SW480 (cell line): ENCODE measurements around the gene MS4A4E.
"Not testable (repeated sequence)": the region's sequence is repeated elsewhere in the genome, so short reads cannot be mapped to it uniquely, and the experiment has no call there.

Experiments
- DNase-seq: peaks from one replicate; pipeline ENCODE4 v3.0.0-alpha.2; 2016; ENCODE audit warnings: low spot score

Gene MS4A4E

GRCh38 chr11:60221181-60221580, 21.8 kb downstream of the MS4A4E start:
- DNase-seq = no peak

- no peak for DNase-seq
These were observed 28.6 kb downstream of the MS4A4E start for GRCh38 chr11:60214386-60214785.

GRCh38 chr11:60211206-60211605, 31.7 kb downstream of the MS4A4E start:
- no peak for DNase-seq

DNA sequence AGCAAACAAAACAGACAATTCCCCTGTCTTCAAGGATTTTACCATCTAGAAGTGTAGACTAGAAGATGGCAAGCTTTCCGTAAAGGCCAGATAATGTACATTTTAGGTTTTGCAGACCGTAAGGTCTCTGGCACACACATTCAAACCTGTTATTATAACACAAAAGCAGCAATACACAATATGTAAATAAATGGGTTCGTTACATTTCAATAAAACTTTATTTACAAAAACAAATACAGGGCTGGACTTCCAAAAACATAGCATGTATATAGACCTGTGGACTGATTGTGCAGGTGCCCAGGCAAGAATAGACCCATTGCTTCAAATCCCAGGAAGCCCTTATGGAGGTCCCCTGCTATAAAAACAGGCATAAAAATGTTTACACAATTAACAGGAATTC, 33.0 kb downstream of the MS4A4E start:
- no peak for DNase-seq

DNA sequence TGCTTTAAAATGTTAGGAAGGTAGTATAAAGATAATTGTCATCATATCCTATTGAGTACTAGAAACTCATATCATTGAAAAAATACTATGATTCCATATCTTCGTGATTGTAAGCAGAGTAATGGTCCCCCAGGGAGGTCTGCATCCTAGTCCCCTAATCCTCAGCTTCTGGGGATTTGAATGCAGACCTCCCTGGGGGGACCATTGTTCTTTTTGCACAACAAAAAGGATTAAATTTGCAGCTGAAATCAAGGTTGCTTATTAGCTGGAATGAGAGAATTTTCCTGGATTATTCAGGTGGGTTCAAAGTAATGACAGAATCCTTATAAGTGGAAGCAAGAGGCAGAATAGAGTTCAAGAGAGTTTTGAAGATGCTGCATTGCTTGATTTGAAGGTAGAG, 34.0 kb downstream of the MS4A4E start:
- DNase-seq = no peak

DNA sequence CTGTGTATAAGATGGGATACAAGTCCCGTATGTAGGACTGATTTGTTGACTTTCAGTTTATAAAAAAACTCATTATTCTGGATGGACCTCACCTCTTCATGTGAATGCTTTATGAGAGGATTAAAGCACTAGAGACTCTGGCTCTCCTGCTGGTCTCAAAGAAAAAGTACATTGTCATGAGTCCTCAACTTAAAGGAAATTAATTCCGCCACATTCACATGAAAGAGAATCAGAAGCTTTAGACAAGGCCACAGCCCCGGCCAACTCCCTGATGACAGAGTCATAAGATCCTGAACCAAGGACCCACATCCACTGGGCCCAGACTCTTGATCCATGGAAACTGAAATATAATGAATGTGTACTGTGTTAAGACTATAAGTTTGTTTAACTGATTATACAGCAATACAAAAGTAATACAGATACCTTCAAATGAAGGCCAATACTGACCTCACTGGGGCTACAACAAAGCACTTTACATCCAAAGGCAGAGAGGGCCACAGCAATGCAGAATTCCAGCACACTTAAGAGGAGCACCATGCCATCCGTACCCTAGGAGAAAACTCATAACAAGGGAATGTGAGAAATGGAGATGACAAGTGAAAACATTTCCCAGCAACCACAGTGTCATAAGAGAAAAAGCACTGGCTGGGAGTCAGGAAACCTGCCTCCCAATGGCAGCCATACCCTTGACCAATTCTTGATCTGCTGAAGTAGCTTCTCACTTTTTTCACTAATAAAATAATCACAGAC, 34.6 kb downstream of the MS4A4E start:
- no peak for DNase-seq

DNA sequence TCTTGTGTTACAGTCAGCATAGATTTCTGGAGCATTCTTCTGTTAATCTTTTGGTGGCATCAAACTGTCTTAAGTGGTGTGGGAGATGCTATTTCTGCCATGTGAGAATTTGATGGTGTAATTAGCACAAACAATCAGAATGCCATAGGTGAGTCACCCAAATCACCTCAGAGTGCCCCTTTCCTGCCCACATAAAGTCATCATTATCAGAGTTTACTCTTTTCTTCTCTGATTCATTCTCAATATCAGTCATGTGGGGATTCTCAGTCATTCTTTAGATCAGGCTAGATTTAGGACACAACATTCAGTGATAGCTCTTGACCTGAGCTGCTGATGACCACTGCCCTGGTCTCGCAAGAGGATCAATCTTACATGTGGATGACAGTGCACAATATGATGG, 36.3 kb downstream of the MS4A4E start:
- DNase-seq = no peak

GRCh38 chr11:60204922-60205321, 38.0 kb downstream of the MS4A4E start:
- no peak for DNase-seq

- not testable (repeated sequence) for DNase-seq
These were observed 41.6 kb downstream of the MS4A4E start for GRCh38 chr11:60201334-60201733.

GRCh38 chr11:60197442-60197841, 45.5 kb downstream of the MS4A4E start:
- no peak for DNase-seq

- DNase-seq = no peak
These were observed 47.0 kb downstream of the MS4A4E start for GRCh38 chr11:60195923-60196368.

GRCh38 chr11:60194511-60194910, 48.4 kb downstream of the MS4A4E start:
- no peak for DNase-seq

- peak; percentile 57 for DNase-seq
These were observed 49.1 kb downstream of the MS4A4E start for GRCh38 chr11:60193687-60194433.

DNA sequence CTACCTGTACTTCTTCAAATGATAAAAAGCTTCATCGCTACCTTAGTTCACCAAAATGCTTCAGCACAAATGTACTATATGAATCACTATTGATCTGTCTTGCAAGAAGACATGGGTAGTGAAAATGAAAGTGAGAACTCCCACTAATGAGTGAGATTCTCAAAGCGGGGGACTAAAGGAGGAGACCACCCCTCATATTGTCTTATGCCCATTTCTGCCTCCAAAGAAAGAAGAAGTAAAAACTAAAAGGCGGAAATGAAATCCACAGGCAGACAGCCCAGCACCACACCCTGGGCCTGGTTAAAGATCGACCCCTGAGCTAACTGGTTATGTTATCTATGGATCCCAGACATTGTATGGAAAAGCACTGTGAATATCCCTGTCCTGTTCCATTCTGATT, 50.4 kb downstream of the MS4A4E start:
- not testable (repeated sequence) for DNase-seq

- not testable (repeated sequence) for DNase-seq
These were observed 54.5 kb downstream of the MS4A4E start for GRCh38 chr11:60188481-60188880.

DNA sequence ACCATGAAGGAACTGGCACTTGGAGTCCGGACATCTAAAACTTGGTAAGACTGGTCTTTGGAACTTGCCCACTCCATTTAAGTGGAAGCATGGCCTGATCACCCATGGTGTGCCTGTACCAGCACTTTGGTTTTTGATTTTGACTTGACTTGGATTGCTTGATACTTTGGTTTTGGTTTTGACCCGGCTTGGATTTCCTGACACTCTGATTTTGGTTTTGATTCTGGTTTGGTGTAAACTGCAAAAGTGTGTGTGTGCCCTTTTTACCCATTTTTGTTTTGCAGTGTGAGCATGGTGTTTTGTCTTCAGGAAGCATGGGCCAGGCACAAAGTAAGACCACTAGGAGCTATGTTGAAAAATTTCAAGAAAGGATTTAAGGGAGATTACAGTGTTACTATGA, 56.8 kb downstream of the MS4A4E start:
- not testable (repeated sequence) for DNase-seq

DNA sequence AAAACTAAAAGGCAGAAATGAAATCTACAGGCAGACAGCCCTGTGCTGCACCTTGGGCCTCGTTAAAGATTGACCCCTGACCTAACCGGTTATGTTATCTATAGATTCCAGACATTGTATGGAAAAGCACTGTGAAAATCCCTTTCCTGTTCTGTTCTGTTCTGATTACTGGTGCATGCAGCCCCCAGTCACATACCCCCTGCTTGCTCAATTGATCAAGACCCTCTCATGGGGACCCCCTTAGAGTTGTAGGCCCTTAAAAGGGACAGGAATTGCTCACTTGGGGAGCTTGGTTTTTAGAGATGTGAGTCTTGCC, 57.5 kb downstream of the MS4A4E start:
- DNase-seq = not testable (repeated sequence)

DNA sequence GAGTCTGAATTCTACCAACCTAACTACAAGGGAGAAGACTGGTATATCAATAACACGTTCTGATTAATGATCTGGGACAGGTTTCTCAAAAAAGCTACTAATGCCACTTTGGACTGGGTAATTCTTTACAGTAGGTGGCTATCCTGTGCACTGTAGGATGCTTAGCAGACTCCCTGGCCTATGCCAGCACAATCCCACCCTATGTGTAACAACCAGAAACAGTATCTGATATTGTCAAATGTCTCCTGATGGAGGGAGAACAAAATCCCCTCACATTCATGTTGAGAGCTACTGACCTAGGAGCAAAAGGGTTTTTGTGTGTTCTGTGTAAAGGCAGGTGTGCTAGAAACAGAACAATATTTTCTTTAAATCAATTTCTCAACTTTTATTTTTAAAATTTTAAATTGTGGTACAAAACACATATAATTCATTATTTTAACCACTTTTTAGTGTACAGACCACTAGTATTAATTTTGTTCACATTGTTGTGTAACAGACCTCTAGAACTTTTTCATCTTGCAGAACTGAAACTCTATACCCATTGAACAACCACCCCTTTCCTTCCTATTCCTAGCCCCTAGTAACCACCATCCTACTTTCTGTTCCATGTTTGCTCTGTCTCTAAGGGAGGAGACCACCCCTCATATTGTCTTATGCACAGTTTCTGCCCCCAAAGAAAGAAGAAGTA, 58.0 kb downstream of the MS4A4E start:
- DNase-seq = no peak

DNA sequence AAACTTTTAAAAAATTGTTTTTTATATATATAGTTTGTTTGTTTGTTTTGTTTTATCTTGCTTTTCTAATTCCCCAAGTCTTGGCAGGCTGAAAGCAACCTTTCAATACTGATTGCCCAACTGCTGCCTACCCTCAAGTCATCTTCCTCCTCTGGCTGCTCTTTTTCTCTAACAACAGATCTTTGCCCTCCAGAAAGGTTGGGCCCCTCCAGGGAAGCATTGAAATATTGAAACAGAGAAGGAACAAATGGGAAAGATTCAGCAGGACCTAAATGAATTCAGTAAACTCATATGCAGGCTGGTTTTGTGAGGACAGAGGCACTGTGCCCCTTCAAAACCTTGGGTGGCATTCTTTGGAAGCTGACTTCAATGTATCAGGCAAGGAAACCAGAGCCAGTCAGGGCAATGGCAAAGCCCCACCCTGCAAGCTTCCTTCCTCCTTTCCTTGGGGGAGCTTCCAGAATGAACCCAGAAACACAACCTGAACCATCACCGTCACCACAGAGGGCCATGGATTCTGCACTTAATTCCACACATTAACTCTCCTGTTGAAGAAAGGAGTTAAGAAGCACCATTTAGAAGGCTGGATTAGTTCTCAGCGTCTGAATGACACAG, 59.2 kb downstream of the MS4A4E start:
- no peak for DNase-seq

- DNase-seq = no peak
These were observed 60.2 kb downstream of the MS4A4E start, which contains the start of gene MS4A6A for GRCh38 chr11:60182541-60183330. TSS of gene MS4A6A (minus strand) at chr11:60183083. CDS start at chr11:60181727, 1,356 bp downstream.

DNA sequence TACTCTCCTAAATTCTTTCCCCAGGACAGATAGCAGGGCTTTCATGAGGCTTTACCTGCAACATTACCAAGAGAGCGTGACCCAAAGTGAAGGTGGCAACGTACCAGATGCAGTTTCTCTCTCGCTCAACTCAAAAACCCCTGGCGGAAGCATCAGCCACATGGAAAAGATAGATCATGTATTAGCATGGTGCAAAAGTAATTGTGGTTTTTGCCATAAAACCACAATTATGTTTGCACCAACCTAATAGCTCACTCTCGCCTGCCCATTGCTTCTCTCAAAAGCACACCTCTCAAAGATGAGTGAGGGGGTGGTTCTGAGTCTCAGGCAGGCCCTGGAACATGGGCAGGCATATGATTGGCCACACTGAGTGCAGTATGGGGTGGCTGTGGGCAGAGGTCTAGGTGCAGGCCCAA, 67.1 kb downstream of the MS4A4E start:
- DNase-seq = peak; percentile 47

DNA sequence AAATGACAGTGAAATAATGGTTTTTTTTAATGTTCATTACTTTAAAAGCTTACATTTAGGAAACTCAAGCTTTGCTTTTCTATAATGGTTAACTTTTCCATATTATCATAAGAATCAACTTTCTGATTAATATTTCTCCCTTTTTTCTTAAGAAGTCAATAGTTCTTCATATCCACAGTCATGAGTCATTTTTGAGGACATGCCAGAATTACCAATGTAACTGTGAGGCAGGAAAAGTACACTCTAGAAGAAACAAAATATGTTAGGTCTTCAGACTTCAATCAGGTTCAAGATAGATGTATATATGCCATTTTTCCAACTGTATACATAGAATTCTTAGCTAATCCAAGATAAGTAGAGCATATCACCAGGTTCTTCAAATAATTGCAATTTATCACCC, 70.9 kb downstream of the MS4A4E start:
- no peak for DNase-seq
